GM19240 (cell line): ENCODE measurements around the gene IFNG-AS1.

Source experiments
- DNase-seq: peaks from one replicate; pipeline ENCODE4 v3.0.0; 2011; ENCODE audit warnings: low spot score; ENCODE audit not compliant: insufficient read length

IFNG-AS1 gene

DNA sequence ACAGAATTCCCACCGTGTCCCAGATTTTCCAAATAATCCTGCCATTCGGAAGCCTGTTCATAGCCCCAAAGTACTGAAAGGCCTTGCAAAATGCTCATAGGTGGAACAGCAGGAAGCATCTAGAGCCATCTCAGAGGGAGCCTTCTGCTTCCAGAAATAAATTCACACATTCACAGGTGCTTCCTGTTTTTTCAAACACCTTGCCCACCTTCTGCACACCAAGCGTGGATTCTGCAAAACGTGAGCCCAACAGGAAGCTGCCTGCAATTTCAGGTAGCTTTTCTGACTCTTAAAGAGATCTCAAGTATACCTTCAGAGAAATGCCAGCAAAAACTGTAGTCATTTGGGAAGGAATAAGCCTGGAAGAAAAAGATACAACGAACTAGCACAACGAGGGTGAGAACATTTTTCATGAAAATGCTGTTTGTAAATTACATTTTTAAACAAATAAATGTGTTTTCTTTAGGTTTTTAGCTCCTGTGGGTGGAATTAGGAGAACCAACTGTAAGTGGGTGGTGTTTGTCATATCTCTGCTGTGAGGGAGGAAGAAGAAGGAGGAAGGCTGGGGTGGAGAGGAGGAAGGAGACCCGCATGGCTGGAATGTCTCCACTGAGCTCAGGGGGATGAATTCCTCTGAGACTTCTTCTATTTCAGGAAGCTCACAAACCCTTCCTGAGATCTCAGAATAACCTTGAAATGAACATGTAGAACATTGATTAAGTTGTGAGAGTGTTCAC lies at the start of gene IFNG-AS1:
Gene IFNG-AS1, plus strand, starts transcription at position 264 of the 737 bp plus-strand sequence.
- no peak for DNase-seq

DNA sequence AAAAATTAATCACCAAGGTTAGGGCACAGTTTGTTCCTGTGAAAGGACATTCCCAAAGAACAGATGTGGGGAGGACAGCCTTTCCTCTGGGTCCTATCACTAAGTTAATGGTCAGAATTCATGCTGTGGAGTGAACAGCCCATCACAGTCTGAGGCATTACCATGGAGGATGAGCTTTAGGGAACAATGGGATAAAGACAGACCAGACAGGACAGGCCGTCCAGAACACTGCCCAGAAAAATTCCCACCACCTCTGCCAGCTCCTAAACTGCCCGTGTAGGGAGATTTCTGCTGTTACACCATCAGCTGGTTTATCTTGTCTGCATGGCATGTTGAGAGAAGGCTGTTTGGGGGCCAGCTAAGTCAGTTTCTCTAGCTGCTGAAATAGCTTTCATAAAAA lies 49.6 kb upstream of the IFNG-AS1 start:
- no peak for DNase-seq

DNA sequence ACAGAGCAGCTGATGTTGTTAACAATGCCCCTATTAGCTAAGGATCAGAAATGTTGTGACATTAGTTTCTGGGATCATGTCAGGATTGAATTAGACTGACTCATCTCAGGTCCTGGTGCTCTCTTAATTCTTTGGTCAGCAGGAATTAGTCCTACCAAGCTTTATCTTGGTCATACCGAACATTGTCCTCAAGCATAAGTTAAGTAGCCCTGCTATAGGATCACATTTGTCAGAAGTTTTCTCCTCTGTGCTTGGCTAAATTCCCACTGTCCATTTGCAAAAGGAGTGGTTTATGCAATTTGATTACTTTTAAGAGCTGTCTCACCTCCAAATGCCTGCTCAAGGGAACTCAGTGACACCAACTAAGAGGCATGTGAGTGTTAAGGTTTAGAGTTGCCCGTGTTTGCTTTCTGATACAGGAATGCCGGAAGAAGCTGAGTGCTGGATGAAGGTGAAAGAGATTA lies 48.4 kb upstream of the IFNG-AS1 start:
- DNase-seq, result no peak

DNA sequence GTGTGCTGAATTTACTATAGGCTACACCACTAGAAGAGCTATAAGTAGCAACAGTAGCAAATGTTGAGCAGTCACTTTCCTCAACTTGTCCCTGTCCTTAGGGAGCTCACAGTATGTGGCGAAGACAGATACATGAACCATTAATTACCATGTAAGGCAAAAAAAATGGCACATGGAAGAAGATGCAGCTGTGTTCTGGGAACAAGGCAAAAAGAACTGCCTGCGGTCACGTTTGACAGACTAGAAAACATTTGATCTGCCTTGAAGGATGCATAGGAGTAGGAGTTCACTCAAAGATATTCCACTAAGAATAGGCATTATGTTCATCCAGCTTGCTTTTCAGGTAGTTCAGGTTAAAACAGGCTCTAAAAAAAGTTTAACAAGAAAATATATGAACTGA lies 46.5 kb upstream of the IFNG-AS1 start:
- DNase-seq, result no peak

DNA sequence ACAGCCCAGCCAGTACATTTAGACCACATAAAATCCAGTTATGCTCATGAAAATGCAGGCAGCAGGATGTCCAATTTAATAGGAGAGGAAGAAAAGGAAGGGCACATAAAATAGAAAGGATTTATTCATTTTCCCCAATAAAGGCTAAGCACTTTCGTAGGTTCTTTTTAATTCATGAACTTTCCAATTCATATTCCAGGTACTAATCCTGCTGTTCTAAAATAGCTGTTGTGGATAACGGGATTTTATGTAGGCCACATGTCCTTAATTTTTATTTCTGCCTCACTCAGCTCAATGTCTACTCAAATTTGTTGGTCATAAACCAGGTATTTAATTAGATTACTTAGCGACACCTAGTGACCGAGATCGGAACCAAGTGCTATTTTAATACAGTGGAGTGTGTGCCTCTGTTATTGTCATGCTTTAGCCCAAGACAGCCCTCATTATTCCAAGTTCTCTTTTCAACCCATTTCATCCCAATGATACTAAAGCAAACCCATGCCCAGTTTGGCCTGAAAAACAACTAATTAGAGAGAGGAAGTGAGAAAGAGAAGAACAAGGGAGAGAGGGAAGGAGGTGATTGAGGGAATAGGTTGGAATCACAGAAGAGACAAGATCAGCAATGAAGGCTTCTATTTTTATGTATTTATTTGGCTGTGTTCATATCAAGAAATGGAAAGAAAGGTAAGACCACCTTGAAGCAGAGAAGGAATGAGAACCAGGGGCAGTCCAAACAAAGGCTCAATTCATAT lies 45.9 kb upstream of the IFNG-AS1 start:
- DNase-seq, result peak; percentile 8

DNA sequence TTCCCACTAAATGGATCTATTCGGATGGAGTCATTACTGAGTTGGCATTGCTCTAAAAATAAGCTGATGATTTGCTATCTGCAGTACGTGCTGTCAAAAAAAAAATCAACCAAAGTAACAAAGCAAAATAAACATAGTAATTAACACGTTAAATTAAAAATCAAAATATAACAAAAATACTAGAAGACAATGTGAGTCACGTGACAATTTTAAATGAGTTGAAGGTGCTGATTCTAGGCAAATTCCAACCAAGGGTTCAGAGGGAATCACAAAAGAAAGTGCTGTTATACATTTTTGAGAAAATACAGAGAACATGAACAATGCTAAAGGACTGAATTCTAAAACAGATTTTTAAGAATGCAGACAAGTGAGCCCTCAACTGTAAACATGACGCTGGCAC lies 45.2 kb upstream of the IFNG-AS1 start:
- no peak for DNase-seq

DNA sequence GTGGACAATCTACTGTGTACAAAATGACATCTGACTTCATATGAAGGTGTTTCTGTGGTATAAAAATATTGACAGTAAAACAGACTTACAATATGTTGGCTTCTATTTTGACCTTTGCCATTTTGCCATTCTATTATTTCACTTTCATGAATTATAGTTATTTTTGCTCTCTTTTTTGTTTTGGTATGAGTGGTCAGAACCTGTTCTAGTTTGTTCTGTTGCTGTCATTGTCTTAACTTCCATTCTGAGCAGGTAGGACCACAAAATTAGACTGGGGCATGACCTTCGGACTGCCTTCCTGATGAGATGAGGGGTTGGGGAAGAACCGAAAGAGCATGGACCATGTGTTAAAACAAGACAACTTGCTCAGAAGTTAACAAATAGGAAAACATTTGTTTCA lies 36.5 kb upstream of the IFNG-AS1 start:
- DNase-seq, result no peak

DNA sequence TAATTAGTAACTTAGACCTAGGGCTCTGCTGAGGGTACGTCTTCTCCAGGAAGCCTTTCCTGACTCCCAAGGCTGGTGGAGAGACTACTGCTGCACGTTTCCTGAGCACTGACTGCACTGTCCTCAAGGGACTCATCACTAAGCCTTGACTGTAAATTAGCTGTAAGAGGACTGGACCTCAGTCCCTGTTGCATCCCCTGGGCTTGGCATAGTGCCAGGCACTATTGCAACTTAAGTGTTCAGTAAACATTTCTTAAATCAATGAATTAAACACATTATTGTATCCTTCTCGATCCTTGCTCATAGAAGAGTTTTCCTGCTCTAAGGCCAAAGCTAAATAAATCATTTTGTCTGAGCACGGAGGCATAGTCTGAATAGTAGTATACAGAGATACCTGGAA lies 31.9 kb upstream of the IFNG-AS1 start:
- DNase-seq, result no peak

DNA sequence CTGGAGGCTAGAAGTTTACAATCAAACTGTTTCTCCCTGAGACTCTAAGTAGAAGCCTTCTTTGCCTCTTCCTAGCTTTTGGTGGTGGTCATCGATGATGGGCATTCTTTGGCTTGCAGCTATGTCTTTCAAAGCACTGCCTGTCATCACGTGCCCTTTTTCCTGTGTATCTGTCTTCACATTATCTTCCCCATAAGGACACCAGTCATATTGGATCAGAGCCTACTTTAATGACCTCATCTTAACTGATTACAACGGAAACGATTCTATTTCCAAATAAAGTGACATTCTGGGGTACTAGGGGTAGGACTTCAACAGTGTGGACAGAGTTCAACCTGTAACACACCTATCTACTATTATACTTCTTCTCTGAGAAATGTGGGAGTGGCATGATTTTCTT lies 31.1 kb upstream of the IFNG-AS1 start:
- DNase-seq, result no peak

DNA sequence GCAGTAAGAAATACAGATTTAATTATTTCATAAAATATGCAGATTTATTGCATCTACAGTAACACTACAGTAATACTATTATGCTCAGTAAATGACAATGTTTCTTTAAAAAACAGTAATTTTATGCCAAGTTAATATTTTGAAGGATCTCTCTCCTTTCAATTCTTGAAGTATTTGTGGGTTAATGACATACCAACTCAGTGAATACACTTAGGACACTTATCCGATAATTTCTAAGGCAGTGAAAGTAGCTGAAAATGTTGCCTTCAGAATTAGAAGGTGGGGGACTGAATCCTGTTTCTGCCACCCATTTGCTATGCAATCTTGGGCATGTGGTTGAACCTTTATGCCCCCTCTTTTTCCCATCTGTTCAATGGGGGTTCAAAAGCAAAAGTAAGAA lies 24.8 kb upstream of the IFNG-AS1 start:
- no peak for DNase-seq

DNA sequence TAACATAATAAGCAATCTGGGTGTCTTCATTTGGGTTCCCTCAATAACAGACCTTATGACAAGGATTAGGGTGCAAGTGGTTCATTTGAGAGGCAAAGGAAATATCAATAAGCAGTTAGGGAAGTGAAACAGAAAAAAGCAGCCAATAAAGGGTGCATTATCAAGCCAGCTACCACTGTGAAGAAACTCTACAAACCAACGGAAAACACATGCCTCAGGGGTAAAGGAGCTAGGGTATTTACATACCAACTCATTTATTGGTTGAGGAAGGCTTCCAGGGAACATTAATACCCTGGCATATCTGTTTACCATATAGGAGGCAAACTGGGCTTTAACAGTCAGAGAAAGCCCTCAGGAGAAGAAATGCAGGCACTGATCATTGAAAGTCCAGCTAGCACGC lies 22.7 kb upstream of the IFNG-AS1 start:
- no peak for DNase-seq

DNA sequence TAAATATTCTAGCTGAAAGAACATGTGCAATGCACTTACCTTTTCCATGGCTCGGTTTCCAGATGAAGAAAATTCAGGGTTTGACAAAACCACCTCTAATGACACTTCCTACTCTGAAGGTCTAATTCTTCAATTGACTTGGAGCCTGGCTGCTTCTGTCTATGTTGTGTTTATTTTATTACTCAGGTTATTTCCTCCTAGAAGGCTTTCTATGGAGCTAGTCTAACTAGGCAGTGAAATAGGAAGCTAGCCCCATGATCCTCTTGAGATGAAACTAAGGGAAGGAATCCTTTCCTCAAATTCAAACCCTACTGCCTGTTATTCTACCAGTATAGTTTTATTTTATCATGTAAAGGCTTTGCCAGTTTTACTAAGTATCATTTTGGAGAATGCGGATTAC lies 20.9 kb upstream of the IFNG-AS1 start:
- no peak for DNase-seq

DNA sequence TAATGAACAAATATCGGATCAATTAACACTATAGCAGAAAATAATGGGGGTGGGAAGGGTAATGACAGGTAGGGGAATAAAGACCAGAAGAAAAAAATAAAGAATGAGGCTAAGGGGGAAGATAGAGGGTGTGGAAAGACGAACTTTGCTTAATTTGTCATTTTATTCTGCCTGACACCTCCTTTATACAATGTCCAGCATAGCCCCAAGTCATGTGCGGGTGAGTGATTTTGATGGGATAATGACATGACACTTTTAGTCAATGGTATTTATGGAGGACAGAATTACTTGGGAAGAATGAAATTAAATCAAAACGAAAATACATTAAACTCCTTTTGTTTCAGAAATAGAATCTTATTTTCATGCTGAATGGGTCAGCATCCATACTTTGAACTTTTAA lies 20.5 kb upstream of the IFNG-AS1 start:
- DNase-seq, result no peak

DNA sequence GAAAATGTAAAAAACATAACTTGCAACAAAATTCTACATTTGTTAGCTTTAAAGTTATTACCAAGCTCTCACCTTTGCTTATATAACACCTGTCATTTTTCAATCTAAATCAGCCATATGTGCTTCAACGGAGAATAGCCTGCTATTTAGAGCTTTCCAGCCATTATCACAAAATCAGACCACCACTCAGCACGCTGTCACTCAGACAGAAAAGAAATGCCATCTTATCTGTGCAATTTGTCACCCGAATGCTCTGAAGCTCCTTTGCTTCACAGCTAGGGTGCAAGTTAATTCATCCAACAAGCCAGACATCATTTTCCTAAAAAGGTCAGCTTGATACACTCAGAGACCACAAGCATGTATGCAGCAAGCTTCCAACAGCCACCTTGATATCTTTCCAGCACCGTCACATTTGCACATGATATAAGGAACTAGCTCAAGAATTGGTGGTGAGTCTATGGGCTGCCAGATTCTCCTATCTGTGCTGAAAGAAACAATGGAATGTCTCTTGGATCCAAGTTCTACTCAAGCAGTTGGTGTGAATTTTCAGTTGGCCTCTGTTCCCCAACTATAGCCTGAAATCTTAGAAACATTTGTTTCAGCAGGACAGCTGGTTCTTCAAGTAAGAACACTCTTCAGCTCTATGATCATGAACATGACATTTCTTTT lies 20.0 kb upstream of the IFNG-AS1 start:
- DNase-seq, result no peak

DNA sequence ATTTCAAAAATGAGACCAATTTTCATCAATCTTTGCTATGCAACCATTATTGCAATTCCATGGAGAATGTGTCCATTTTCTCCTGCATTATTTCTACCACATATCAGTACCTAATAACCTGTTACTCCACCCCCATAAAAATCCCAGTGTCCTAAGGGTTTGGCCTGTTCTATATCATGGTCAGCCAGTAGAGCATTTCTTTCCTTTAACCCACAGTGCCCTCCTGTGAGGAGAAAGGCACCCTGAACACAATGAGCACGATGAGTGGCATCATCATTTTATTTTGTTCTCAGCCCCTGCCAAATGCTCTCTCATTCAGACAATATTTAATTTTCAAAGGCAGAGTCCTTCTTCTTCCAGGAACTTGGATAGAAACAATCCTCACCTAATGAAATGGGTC lies 11.6 kb upstream of the IFNG-AS1 start:
- no peak for DNase-seq

DNA sequence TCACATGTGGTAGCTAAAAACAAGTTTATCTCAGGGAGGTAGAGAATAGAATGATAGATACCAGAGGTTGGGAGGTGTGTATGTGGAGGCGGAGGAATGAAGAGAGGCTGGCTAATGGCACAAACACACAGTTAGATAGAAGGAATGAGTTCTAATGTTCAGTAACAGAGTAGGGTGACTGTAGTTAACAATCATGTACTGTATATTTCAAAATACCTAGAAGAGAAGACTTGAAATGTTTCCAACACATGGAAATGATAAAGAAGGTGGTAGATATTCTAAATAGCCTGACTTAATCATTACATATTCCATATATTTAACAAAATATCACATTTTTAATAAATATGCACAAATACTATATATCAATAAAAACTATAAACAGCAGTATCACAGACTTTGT lies 8.9 kb upstream of the IFNG-AS1 start:
- no peak for DNase-seq

DNA sequence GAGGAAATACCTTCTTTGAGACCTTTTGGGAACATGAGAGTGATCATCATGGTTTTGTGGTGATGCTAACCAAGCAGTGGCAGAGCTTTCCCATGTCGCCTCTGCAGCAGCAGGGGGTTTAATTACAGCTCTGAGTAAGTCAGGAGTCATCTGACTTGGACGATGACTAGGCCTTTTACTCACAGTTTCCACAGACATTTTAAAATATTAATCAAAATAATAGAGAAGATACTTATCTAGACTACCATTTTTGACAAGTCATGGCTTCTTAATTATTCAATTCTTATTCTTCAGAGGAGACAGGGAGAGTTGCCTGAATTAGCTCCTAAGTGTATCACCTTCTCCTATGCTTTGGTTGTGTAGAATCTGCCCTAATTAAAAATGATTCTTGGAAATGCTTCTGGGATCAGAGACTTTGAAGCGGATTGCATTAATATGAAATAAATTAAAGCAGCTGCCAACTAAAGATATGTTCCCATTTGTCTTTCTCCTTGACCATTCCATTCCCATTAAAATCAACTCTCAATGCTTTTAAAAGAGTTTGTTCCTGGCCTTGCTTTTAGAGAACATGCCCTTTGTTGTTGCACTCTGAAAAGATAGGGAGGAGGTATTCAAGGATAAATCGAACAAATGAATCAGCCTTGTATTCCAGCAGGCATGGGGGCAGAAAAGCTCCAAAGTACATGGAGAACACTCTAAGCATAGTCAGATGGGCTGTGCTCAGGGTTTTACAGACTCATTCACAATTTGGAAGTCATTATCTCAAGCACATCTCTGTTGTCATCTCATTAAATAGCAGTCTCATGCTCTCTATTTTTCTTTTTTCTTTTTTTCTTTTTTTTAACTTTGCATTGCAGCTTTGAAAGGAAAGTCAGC lies 7.7 kb upstream of the IFNG-AS1 start:
- DNase-seq, result no peak

DNA sequence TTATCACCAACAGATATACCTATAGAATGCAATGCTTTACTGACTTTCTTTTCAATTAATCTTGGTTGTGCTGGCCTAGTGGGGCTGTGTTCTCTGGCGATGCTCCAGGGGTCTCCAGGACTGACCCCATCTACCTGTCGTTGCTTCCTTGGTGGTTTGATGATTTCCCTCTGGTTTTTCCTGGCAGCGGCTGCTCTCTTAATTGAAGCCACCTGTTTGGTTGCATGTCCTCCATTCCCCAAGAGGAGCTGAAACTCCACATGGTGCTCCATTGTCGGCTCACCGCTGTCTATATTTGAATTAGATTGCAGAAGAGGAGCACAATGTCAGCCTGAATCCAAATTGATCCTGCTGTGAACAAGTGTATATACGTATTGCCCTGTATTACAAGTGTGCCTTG lies 7.1 kb upstream of the IFNG-AS1 start:
- no peak for DNase-seq

DNA sequence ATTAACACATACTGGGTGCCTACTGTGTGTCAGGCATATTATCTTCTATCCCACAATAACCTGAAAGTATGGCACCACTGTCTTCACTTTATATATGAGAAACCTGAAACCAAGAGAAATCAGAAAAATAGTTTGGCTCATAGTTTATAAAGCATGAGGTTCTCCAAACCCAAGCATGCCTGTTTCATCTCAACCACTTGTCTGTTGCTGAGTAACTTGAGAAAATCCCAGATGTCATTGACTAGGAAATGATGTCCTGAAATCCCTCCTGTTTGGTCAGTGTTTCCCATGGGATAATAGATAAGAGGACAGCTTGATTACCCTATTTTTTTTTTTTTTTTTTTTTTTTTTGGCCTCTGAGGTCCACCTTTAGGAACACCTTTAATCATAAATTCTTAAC lies 2.6 kb upstream of the IFNG-AS1 start:
- no peak for DNase-seq

DNA sequence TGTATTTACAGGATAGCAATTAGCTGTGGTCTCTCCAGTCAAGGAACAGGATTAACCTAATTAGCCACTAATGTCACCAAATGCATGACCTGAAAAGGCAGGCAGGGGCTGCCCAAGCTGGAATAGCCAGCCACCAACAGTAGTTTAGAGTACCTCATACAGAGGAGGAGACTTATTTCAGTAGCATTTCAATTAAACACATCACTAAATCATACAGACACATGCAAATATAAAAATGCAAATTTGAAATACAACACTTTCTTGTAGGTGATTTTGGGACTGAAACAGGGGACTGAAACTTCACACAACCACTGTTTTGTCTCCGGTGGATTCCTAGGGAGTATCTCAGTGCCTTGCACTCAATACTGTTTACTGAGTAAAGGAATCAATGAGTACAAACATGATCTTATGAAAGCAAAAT lies 636 bp upstream of the IFNG-AS1 start:
- DNase-seq, result no peak

DNA sequence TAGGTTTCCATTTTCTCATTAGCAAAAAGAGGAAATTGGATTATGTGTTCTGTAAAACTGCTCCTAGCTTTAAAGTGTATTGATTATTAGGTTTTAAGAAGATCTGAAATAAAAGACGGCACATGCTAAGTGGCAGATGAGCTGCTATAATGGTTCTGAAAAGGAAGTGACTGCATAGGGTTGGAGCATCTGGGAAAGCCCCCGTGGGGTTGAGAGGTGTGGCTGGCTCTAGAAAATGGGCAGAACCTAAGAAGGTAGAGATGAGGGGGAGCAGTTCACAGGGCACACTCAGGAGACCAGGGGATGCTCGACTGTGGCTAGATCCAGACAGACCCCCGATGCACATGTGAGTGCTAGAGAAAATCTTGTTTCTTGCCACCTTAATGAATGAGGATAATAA lies 1.9 kb downstream of the IFNG-AS1 start:
- DNase-seq, result no peak
